Stimulated activated CD4-positive, alpha-beta T cell treated with anti-CD3 and anti-CD28 coated beads, Interleukin-2, amount 100 ng/mL, for 24 hours (primary cell): ENCODE data around the gene GLG1.

Experiments
- DNase-seq, 2 donors: peaks; one replicate each; pipeline ENCODE4 v3.0.0-alpha.2; 2020

The GLG1 gene

GRCh38 chr16:74608381-74608780 lies 1.5 kb upstream of the GLG1 start:
- no peak for DNase-seq

- no peak for DNase-seq
Observed at GRCh38 chr16:74607962-74608356, 1.0 kb upstream of the GLG1 start.

GRCh38 chr16:74607310-74607961 lies 522 bp upstream of the GLG1 start:
- no peak for DNase-seq

- DNase-seq, result no peak
Observed at GRCh38 chr16:74605746-74606520, 981 bp downstream of the GLG1 start.

GRCh38 chr16:74605332-74605731 lies 1.6 kb downstream of the GLG1 start:
- DNase-seq, result no peak

GRCh38 chr16:74603848-74604247 lies 3.1 kb downstream of the GLG1 start:
- no peak for DNase-seq

- DNase-seq, result peak; percentile 46 to 54
Observed at GRCh38 chr16:74601126-74601871, 5.6 kb downstream of the GLG1 start.

- no peak for DNase-seq
Observed at GRCh38 chr16:74596586-74596985, 10.3 kb downstream of the GLG1 start.

GRCh38 chr16:74592847-74593246 lies 14.1 kb downstream of the GLG1 start:
- no peak for DNase-seq

- DNase-seq, result no peak
Observed at GRCh38 chr16:74591876-74592650, 14.9 kb downstream of the GLG1 start.

GRCh38 chr16:74586948-74587347 lies 20.0 kb downstream of the GLG1 start:
- DNase-seq, result no peak

- no peak for DNase-seq
Observed at GRCh38 chr16:74585846-74586443, 21.0 kb downstream of the GLG1 start.

GRCh38 chr16:74583926-74584666 lies 22.8 kb downstream of the GLG1 start:
- DNase-seq, result no peak

GRCh38 chr16:74582970-74583369 lies 23.9 kb downstream of the GLG1 start:
- no peak for DNase-seq

GRCh38 chr16:74580833-74581232 lies 26.1 kb downstream of the GLG1 start:
- DNase-seq, result no peak

GRCh38 chr16:74578838-74579237 lies 28.1 kb downstream of the GLG1 start:
- DNase-seq, result no peak

- no peak for DNase-seq
Observed at GRCh38 chr16:74578433-74578832, 28.5 kb downstream of the GLG1 start.

GRCh38 chr16:74577882-74578366 lies 29.0 kb downstream of the GLG1 start:
- DNase-seq, result no peak

GRCh38 chr16:74575807-74576643 lies 30.9 kb downstream of the GLG1 start:
- no peak for DNase-seq

- DNase-seq, result no peak
Observed at GRCh38 chr16:74575175-74575806, 31.6 kb downstream of the GLG1 start.
